Measurements from ENCODE around the gene PDLIM7. TPM values are rescaled to one million over a fixed set of nuclear protein-coding genes. Genes with fewer than 3 reads are reported as not detected.
A peak's percentile ranks its signal among the peaks of the same experiment; 100 is the strongest.

Gene PDLIM7
- total and polyA plus RNA-seq, 2 of the 8 experiments (the other 6 are each of a cell fraction or from before 2014, with no cell fraction given), result 67.3 to 94.2 TPM

- peak; percentile 97 for TF ChIP-seq SRF (IDR thresholded peaks at IDR 0.05; ENCODE audit: low read depth, low read length)
- TF ChIP-seq ASH2L (IDR thresholded peaks at IDR 0.05; ENCODE audit: low read length), result no peak
- TF ChIP-seq BCL11A (IDR thresholded peaks at IDR 0.05; ENCODE audit: low read depth in 2 of 2, low read length in 2 of 2), result no peak
- no peak for TF ChIP-seq CHD2 (IDR thresholded peaks at IDR 0.05; ENCODE audit: low read length)
- TF ChIP-seq MAFK (IDR thresholded peaks at IDR 0.05; ENCODE audit: low read depth, low read length), result no peak
- no peak for TF ChIP-seq RFX5 (IDR thresholded peaks at IDR 0.05; ENCODE audit: borderline replicate concordance, low read depth, low read length)
- no peak for TF ChIP-seq HDAC2 (IDR thresholded peaks at IDR 0.05; ENCODE audit: borderline replicate concordance in 1 of 2, low read depth in 2 of 2, low read length in 2 of 2)
- peak; percentile 36; the same call in 1 of the 2 replicates for TF ChIP-seq TAF1 (IDR thresholded peaks at IDR 0.05; ENCODE audit: low read depth, low read length)
- no peak for TF ChIP-seq KDM4A (IDR thresholded peaks at IDR 0.05; ENCODE audit: low read depth, low read length, severe bottlenecking)
- 0 out of 2 replicates have a peak, but pooled peaks have one; percentile 8 for TF ChIP-seq JUND (IDR thresholded peaks at IDR 0.05; ENCODE audit: low read length)
- 0 out of 3 replicates have a peak, but pooled peaks of 1 of the 2 experiments have one; percentile 64 for TF ChIP-seq EP300 (IDR thresholded peaks at IDR 0.05; ENCODE audit: borderline replicate concordance in 1 of 2, low read depth in 2 of 2, low read length in 2 of 2)
These were observed 595 bp downstream of the PDLIM7 start (continued) for GRCh38 chr5:177496727-177497291.

Data from H1 (cell line).